ENCODE data around the gene HIPK4.
"Not testable (repeated sequence)": the region's sequence is repeated elsewhere in the genome, so short reads cannot be mapped to it uniquely, and the experiment has no call there.

DNA sequence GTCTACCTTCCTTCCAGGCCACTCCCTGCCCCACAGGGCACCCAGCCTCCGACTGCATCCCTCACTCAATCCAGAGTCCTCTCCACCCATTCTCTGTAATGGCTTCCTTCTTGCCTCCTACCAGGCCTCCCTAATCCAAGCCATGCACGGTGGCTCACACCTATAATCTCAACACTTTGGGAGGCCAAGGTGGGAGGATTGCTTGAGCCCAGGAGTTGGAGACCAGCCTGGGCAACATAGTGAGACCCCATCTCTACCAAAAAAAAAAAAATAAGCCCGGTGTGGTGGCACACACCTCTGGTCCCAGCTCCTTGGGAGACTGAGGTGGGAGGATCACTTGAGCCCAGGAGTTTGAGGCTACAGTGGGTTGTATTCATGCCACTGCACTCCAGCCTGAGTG, 19.7 kb downstream of the HIPK4 start:
- TF ChIP-seq, protein P1, sequence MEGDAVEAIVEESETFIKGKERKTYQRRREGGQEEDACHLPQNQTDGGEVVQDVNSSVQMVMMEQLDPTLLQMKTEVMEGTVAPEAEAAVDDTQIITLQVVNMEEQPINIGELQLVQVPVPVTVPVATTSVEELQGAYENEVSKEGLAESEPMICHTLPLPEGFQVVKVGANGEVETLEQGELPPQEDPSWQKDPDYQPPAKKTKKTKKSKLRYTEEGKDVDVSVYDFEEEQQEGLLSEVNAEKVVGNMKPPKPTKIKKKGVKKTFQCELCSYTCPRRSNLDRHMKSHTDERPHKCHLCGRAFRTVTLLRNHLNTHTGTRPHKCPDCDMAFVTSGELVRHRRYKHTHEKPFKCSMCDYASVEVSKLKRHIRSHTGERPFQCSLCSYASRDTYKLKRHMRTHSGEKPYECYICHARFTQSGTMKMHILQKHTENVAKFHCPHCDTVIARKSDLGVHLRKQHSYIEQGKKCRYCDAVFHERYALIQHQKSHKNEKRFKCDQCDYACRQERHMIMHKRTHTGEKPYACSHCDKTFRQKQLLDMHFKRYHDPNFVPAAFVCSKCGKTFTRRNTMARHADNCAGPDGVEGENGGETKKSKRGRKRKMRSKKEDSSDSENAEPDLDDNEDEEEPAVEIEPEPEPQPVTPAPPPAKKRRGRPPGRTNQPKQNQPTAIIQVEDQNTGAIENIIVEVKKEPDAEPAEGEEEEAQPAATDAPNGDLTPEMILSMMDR (conservative IDR thresholded peaks at IDR 0.05; ENCODE audit: low read length) = not testable (repeated sequence)
- TF ChIP-seq EZH2phosphoT487 (IDR thresholded peaks at IDR 0.05; ENCODE audit: borderline replicate concordance, low read depth, low read length) = not testable (repeated sequence)
